Activated gamma-delta T cell treated with Interleukin-2 at 50 U/mL for 16 hours (primary cell): ENCODE results near the gene PTRHD1.
"Not testable (repeated sequence)": the region's sequence is repeated elsewhere in the genome, so short reads cannot be mapped to it uniquely, and the experiment has no call there.

Source experiments
- DNase-seq: peaks from one replicate; pipeline ENCODE4 v3.0.0-alpha.2; 2020

Gene PTRHD1

DNA sequence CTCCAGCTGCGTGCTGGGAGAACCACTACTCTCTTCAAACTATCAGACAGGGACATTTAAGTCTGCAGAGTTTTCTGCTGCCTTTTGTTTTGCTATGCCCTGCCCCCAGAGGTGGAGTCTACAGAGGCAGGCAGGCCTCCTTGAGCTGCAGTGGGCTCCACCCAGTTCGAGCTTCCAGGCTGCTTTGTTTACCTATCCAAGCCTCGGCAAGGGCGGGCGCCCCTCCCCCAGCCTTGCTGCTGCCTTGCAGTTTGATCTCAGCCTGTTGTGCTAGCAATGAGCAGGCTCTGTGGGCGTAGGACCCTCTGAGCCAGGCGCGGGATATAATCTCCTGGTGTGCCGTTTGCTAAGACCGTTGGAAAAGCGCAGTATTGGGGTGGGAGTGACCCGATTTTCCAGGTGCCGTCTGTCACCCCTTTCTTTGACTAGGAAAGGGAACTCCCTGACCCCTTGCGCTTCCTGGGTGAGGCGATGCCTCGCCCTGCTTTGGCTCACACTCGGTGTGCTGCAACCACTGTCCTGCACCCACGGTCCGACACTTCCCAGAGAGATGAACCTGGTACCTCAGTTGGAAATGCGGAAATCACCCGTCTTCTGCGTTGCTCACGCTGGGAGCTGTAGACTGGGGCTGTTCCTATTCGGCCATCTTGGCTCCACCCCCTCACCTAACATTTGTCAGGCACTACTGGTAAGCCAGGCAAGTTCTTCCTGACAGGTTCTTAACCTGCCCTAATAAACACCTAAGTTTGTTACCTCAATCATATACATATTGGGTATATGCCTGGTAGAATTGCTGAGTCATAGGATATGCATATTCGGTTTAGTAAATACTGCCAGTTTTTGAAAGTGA lies 12.8 kb upstream of the PTRHD1 start:
- not testable (repeated sequence) for DNase-seq

DNA sequence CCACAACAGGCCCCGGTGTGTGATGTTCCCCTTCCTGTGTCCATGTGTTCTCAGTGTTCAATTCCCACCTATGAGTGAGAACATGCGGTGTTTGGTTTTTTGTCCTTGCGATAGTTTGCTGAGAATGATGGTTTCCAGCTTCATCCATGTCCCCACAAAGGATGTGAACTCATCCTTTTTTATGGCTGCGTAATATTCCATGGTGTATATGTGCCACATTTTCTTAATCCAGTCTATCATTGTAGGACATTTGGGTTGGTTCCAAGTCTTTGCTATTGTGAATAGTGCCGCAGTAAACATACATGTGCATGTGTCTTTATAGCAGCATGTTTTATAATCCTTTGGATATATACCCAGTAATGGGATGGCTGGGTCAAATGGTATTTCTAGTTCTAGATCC lies 7.3 kb upstream of the PTRHD1 start:
- not testable (repeated sequence) for DNase-seq

GRCh38 chr2:24797644-24798043 lies 4.5 kb upstream of the PTRHD1 start:
- no peak for DNase-seq

DNA sequence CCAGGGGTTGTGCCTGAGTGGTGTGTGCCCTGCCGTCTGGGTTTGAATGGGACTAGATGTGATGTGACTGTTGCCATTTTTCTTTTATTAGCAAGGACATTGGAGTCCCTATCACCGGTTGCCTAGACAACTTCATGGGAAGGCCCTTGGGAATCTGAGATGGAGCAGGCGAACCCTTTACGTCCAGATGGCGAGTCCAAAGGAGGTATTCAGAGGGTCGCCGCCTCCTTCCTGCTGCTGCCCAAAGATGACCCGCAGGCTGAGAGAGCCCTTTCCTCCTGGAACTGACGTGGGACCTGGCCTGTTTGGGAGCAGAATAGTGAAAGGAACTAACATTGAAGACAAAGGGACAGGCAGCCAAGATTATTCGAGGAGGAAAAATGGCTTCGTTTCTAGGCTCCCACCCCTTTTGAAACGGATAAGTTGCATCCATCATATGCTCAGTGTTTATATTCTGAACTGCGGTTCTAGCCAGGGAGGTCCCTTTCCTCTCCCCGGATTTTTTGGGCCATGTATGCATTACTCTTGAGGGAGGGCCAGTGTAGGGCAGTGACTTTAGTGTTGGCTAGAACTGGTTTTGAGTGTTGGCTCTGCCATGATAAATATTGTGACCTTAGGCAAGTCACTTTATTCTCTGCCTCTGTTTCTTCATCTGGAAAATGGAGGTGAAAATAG lies 707 bp upstream of the PTRHD1 start:
- no peak for DNase-seq

- no peak for DNase-seq
These were observed 683 bp downstream of the PTRHD1 start for GRCh38 chr2:24792542-24792873.

GRCh38 chr2:24791452-24791851 lies 1.7 kb downstream of the PTRHD1 start:
- no peak for DNase-seq

- DNase-seq = no peak
These were observed 4.4 kb downstream of the PTRHD1 start for GRCh38 chr2:24788816-24789215.

DNA sequence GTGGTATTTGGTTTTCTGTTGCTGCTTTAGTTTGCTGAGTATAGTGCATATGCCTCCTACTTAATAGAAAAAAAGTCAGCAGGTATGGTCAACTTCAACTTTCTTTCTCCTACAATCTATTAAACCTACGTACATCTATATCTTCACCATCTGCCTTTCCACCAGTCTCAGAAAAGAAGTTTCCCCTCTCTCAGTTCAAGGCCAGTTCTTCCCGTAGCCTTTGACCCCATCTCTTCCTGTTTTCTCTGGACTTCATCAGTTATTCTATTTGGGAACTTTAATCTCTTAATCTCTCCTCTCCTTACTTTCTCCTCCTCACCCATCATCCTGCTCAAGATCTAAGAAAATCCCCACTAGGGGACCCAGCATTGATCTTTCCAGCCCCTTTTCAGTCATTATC lies 5.7 kb downstream of the PTRHD1 start:
- no peak for DNase-seq

DNA sequence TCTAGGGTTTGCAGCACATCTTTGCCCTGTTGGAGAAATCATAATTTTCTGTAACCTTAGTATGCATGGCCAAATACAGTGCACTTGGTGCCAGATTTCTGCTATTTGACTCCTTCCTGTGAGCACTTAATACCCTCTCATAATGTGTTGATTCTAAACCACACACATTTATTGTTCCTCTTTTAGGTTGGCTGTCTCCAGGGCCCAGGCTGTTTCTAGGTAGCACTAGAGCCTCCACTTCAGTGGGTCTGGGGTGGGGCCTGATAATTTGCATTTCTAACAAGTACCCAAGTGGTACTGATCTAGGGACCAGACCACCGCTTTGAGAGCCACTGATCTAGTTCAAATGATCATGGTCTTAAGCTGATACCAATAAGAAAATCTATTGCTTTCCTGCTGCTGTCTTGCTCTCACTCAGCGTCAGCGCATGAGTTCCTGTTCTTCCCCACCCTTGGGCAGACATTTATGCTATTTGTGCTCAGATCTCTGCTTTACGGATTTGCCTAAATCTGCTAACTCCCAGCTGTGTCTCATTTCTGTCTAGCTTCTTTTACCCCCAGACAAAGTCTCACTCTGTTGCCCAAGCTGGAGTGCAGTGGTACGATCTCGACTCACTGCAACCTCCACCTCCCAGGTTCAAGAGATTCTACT lies 7.4 kb downstream of the PTRHD1 start:
- DNase-seq = no peak

DNA sequence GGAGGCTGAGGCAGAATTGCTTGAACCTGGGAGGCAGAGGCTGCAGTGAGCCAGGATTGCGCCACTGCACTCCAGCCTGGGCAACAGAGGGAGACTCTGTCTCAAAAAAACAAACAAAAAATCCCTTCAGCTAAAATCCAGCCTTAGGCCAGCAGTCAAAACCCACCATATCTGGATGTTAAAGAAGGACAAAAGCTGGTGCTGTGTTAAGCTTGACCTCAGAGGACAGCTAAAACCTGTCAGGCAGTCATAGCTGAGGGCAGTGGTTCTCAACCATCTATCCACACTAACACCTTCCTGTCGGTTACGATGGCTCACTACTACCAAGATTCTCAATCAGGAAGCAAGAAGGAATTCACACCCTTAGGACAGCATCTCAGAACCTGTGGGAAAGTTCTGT lies 9.6 kb downstream of the PTRHD1 start:
- DNase-seq = no peak

DNA sequence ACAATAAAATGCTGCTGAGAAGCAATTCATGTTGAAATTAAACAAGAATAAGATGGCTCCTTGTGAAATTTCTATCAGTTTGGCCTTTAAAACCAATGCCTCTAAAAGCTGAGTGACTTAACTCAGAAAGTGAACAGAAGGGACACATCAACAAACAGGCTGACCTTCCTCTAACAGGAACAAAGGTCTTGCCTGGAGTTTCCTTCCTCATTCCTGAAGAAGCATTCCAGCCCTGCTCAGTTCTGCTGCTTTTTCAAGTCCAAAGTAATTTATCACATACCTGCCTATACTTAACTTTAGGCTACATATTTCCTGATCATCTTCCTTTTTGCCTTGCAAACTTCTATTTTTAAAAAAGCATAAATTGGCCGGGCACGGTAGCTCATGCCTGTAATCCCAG lies 14.1 kb downstream of the PTRHD1 start:
- no peak for DNase-seq

DNA sequence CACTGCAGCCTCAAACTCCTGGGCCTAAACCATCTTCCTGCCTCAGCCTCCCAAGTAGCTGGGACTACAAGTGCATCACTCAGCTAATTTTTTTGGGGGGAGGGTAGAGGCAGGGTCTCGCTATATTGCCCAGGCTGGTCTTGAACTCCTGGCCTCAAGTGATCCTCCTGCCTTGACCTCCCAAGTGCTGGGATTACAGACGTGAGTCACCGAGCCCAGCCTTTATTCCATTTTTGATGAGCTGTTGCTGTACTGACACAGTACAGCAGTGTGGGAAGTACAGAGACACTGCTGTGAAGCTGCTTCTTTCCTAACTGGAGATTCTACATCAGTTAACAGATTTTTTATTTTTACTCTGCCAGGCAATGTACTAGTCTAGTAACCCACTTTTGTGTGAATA lies 18.8 kb downstream of the PTRHD1 start:
- no peak for DNase-seq

DNA sequence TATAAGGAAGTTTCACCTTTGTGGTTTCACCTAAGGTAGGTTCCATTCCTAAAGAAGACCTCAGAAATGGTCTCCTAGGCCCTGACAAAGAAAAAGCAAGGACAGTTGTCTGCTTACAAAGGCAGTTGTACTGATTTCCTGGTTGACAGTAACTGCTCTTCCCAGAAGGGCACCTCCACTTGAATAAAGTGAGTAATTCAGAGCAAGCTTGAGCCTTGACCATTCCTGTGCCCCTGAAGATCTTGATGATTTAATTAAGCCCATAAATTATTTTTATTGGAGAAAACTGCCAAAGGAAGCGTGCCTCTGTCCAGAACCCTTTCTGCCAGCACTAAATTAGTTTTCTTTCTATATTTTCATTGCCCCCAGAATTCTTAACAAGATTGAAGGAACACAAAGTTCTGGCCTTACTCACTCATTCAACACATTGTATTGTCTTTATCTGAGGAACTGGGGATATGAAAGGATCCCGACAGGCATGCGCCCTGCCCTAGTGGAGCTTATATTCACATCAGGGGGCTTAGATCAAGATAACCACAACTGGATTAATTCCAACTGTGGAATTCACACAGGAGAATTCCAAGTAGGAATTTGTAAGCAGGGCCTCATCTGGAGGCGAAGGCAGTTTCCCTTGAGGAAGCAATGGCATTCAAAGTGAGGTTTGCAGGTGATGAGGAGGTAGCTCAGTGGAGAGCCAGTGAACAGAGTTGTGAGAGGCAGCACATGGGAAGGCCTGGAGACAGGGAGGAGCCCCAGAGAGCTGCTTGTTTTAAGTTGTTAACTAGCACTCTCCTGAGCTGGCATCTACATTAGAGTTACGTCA lies 21.2 kb downstream of the PTRHD1 start:
- DNase-seq = no peak

DNA sequence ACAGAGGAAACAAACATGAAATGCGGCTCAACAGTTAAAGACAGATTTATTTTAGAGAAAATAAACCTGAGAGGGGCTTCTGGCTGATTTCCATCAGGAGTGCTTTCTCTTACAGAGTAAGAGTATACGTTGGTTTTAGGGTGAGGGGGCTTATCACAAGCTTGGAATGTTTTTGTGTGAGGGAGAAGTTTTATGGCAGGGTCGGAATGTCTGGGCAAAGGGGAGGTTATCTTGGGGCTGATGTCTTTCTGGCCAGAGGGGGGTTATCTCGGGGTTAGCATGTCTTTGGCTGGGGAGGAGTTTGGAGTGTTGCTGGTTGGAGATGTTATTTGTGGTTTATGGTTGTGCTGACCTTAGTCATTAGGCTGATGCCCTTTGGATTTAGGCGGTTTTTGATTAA lies 22.1 kb downstream of the PTRHD1 start:
- no peak for DNase-seq

DNA sequence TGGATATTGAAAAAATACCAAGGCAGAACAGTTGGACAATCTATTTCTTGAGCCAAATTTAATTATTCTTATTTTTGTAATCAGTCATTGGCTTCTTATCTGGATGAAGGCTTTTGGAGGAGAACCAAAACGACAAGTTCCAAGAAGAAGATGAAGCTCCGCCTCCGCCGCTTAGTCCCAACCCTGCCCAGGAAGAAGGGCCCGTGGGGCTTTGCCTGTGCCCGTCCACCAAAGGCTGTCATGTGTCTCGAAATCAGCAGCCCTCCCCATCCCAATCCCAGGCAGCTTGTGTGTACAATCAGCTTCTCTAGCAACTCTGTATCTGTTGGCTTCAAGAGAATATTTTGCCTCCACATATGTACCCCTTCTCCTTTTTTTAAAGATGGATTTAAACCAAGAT lies 24.6 kb downstream of the PTRHD1 start:
- no peak for DNase-seq

- DNase-seq = no peak
These were observed 25.2 kb downstream of the PTRHD1 start for GRCh38 chr2:24768013-24768412.

DNA sequence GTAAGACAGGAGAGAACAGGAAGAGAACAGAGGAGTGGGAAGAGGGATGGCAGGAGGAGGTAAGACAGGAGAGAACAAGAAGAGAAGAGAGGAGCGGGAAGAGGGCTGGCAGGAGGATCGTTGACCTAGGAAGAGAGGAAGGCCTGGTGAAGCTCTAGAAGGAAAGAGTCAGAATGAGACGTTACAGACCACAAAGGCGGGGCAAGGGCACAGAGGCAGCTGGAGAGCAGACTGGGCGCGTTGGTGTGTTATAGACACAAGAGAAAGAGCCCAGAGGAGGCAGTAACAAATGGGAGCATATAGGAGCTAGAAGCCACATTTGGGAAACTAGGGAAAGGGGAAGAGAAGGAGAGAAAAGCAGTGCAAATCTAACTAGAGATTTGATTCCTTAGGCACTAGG lies 26.6 kb downstream of the PTRHD1 start:
- DNase-seq = no peak

DNA sequence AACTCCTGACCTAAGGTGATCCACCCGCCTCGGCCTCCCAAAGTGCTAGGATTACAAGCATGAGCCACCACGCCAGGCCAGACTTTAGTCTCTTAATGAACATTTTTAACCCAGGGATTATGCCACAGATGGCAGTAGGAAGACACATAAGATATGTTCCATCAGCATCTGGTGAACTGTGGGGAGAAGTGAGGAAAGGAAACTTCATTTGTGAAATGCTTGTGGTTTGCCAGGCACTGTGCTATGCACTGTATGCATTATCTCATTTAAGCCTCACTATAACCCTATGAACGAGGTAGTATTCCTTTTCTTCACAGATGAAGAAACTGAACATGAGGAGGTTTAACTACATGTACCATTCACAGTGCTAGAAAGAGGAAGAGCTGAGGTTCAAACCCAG lies 29.3 kb downstream of the PTRHD1 start:
- DNase-seq = no peak

DNA sequence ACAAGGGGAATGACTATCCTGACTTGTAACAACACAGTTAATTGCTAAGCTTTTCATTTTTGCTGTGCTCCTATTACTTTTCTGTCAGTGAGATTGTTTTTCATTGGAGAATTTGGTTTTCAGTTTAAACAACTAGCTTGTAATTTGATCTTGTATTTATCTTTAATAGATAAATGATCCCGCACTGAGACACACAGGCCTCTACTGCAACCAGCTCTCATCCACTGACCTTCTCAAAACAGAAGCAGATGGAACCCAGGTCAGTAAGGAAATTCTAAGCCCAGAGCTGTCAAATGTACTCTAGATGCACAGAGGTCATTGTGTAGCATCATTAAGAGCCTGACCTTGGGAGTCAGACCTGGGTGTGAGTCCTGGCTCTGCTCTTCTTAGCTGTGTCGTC lies 30.7 kb downstream of the PTRHD1 start:
- DNase-seq = no peak

DNA sequence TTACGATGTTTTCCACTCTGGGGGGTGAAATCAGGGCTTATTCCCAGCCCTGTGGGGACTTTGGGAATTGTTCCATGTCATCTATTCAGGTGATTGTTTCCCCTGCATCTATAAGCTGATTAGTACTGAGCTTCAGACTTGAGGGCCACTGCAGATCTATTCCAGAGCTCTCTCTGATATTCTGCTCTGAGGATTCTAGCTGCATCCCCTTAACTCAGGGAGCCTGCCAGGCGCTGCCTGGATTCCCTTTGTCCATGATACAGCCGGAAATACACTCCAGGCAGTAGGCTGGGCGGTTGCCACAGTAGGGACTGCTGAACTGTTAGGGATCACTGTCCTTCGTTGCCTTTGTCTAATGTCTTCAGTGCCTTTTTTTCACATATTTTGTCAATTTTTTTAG lies 31.3 kb downstream of the PTRHD1 start:
- DNase-seq = no peak

- no peak for DNase-seq
These were observed 36.4 kb downstream of the PTRHD1 start for GRCh38 chr2:24756789-24757188.

DNA sequence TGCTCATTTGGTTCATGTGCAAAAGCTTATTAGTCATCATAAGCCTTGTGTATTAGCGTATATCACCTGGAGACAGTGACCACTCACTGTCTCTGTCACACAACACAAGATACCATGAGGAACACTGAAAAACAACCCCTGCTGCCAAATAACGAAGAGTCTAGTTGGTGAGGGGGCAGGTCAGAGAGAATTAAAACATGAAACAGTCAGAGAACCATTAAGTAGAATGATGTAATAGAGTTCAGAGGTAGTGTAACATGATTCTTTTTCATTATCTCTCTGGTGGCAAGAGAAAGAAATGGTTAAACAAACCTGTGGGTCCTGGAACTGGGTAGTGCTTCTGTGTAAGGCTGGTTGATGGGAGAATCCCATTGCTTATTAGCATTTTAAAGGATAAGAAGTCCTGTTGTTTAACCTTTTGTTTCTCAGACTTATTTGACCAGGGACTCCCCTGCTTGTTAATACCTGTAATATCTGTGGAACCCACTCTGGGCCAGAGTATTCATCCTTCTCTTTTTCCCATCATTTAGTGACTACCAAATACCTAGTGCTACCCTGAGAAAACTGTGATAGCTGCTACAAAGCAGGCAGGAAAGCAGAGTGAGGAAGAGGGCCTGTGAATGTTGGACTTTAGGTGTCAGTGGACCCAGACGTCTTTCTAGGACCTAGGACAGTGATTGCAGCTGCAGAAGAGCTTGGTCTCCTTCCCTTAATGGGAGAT lies 38.0 kb downstream of the PTRHD1 start:
- no peak for DNase-seq
